ENCODE results near the gene DYNLL2. TPM values are rescaled to one million over a fixed set of nuclear protein-coding genes. Genes with fewer than 3 reads are reported as not detected.

DYNLL2 gene
- polyA plus RNA-seq, 1 donor (not counting 4 experiments of a cell fraction or from before 2014, with no cell fraction given) = 21.5 TPM

DNA sequence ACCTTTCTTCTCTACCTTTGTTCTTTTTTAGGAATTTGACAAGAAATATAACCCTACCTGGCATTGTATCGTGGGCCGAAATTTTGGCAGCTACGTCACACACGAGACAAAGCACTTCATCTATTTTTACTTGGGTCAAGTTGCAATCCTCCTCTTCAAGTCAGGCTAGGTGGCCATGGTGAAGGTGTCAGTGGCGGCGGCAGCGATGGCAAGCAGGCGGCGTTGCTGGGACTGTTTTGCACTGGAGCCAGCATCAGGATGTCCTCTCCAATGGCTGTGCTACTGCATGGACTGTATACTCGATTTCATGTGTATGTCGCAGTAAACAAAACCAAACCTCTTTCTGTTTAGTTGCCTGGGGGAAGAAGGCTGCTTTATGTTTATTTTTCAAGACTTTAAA lies 5.9 kb downstream of the DYNLL2 start:
- peaks cover 35 to 45% of the 10 kb centered on the region in 2 experiments for H3K36me3 ChIP-seq (ENCODE audit: control insufficient read depth in 2 of 2, extremely low read depth in 1 of 2, insufficient read depth in 2 of 2, low read length in 2 of 2)
- peaks cover 3% of the 10 kb centered on the region for H3K9me1 ChIP-seq (ENCODE audit: control insufficient read depth, extremely low read depth, insufficient read depth, low read length)
- H3K4me1 ChIP-seq (ENCODE audit: control insufficient read depth, extremely low read depth, insufficient read depth, low read length) = peaks cover 18% of the 10 kb centered on the region
- peaks cover 61% of the 10 kb centered on the region for H3K79me2 ChIP-seq (ENCODE audit: control insufficient read depth, insufficient read depth, low read length)
- no peaks in the 10 kb centered on the region for H3K9me3 ChIP-seq (ENCODE audit: control insufficient read depth, low read depth, low read length)
- H3K27me3 ChIP-seq (ENCODE audit: control insufficient read depth, extremely low read depth, insufficient read depth, low read length) = no peaks in the 10 kb centered on the region
- H3K4me2 ChIP-seq (ENCODE audit: control insufficient read depth, extremely low read depth, insufficient read depth, low read depth, low read length) = no peak overlapping the region
- no peak overlapping the region for H2AFZ ChIP-seq (ENCODE audit: control insufficient read depth, low read length)
- TF ChIP-seq, protein P1, sequence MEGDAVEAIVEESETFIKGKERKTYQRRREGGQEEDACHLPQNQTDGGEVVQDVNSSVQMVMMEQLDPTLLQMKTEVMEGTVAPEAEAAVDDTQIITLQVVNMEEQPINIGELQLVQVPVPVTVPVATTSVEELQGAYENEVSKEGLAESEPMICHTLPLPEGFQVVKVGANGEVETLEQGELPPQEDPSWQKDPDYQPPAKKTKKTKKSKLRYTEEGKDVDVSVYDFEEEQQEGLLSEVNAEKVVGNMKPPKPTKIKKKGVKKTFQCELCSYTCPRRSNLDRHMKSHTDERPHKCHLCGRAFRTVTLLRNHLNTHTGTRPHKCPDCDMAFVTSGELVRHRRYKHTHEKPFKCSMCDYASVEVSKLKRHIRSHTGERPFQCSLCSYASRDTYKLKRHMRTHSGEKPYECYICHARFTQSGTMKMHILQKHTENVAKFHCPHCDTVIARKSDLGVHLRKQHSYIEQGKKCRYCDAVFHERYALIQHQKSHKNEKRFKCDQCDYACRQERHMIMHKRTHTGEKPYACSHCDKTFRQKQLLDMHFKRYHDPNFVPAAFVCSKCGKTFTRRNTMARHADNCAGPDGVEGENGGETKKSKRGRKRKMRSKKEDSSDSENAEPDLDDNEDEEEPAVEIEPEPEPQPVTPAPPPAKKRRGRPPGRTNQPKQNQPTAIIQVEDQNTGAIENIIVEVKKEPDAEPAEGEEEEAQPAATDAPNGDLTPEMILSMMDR (optimal IDR thresholded peaks at IDR 0.05 in 1 of 3, IDR thresholded peaks at IDR 0.05 in 1 of 3, conservative IDR thresholded peaks at IDR 0.05 in 1 of 3; ENCODE audit: extremely low read depth in 1 of 3, insufficient read depth in 2 of 3, low read length in 3 of 3) = no peak
- TF ChIP-seq EZH2 (IDR thresholded peaks at IDR 0.05; ENCODE audit: low read length) = no peak
- no peak overlapping the region for H3K27ac ChIP-seq (ENCODE audit: control insufficient read depth, insufficient read depth, low read length)
- FAIRE-seq (no peak), DNase-seq (ENCODE audit: low read depth, low spot score) (no peak)
- no peak overlapping the region for H3K9ac ChIP-seq (ENCODE audit: control insufficient read depth, extremely low read depth, insufficient read depth, low read length)
- dilution Hi-C loops (cut with MboI; ENCODE audit: extremely low pct_ligation_motif_present, low sequenced_read_pairs) = no loop called here
- peaks cover 24% of the 10 kb centered on the region for H4K20me1 ChIP-seq (ENCODE audit: control insufficient read depth, extremely low read depth, insufficient read depth, low read length)
- no peak overlapping the region for H3K4me3 ChIP-seq (ENCODE audit: control insufficient read depth in 2 of 3, extremely low read depth in 1 of 3, insufficient read depth in 2 of 3, low read depth in 1 of 3, low read length in 3 of 3)

DNA sequence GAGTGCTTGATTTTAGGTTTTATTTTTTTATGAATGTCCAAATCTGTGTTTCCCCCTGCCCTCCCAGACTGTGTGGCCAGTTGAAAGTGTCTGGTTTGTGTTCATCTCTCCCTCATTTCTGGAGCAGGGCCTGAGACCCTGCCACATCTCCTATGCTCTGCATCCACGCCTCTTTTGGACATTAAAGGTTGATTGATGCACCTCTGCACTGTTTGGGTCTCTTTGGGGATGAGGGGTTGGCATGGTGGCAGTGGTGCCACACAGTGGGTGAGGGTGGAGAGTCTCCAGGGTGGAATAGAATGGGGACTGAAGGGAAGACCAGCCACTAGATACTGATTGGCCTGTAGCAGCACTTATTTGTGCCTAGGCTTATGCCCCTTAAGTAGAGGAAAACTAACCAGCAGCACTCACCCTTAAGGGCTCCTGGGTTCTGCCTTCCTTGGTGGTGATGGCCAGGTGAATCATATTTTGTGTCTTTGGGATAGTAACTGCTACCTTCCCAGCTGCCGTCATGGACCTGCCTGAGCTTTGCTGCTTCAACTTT lies 7.9 kb downstream of the DYNLL2 start:
- Histone ChIP-seq H3K9me1 (ENCODE audit: control insufficient read depth, extremely low read depth, insufficient read depth, low read length) (peaks cover 3% of the 10 kb centered on the region), H3K9me3 (ENCODE audit: control insufficient read depth, low read depth, low read length) (no peaks in the 10 kb centered on the region), H3K4me1 (ENCODE audit: control insufficient read depth, extremely low read depth, insufficient read depth, low read length) (peaks cover 9% of the 10 kb centered on the region), H3K9ac (ENCODE audit: control insufficient read depth, extremely low read depth, insufficient read depth, low read length) (no peak overlapping the region), H3K36me3 (ENCODE audit: control insufficient read depth in 2 of 2, extremely low read depth in 1 of 2, insufficient read depth in 2 of 2, low read length in 2 of 2) (peaks cover 35 to 40% of the 10 kb centered on the region in 2 experiments), H3K4me3 (ENCODE audit: control insufficient read depth in 2 of 3, extremely low read depth in 1 of 3, insufficient read depth in 2 of 3, low read depth in 1 of 3, low read length in 3 of 3) (no peak overlapping the region), H2AFZ (ENCODE audit: control insufficient read depth, low read length) (no peak overlapping the region), H3K4me2 (ENCODE audit: control insufficient read depth, extremely low read depth, insufficient read depth, low read depth, low read length) (no peak overlapping the region), H3K79me2 (ENCODE audit: control insufficient read depth, insufficient read depth, low read length) (peaks cover 41% of the 10 kb centered on the region), H4K20me1 (ENCODE audit: control insufficient read depth, extremely low read depth, insufficient read depth, low read length) (peaks cover 8% of the 10 kb centered on the region), H3K27me3 (ENCODE audit: control insufficient read depth, extremely low read depth, insufficient read depth, low read length) (no peaks in the 10 kb centered on the region), H3K27ac (ENCODE audit: control insufficient read depth, insufficient read depth, low read length) (no peak overlapping the region)
- TF ChIP-seq, protein P1 (optimal IDR thresholded peaks at IDR 0.05 in 1 of 3, IDR thresholded peaks at IDR 0.05 in 1 of 3, conservative IDR thresholded peaks at IDR 0.05 in 1 of 3; ENCODE audit: extremely low read depth in 1 of 3, insufficient read depth in 2 of 3, low read length in 3 of 3) = no peak
- no peak for TF ChIP-seq EZH2 (IDR thresholded peaks at IDR 0.05; ENCODE audit: low read length)
- dilution Hi-C loops (cut with MboI; ENCODE audit: extremely low pct_ligation_motif_present, low sequenced_read_pairs) = no loop called here
- no peak for DNase-seq (ENCODE audit: low read depth, low spot score)
- FAIRE-seq = no peak

All from keratinocyte (primary cell).